HG03139 (cell line): ENCODE results near the gene EFNA3.

Experiments used
- ATAC-seq: cut with Tn5 transposase; IDR thresholded peaks from one replicate; pipeline ENCODE4 v1.9.1; 2021; ENCODE audit not compliant: unreplicated experiment

The EFNA3 gene

GRCh38 chr1:155066777-155067176 is 11.9 kb upstream of the EFNA3 start:
- no peak for ATAC-seq

DNA sequence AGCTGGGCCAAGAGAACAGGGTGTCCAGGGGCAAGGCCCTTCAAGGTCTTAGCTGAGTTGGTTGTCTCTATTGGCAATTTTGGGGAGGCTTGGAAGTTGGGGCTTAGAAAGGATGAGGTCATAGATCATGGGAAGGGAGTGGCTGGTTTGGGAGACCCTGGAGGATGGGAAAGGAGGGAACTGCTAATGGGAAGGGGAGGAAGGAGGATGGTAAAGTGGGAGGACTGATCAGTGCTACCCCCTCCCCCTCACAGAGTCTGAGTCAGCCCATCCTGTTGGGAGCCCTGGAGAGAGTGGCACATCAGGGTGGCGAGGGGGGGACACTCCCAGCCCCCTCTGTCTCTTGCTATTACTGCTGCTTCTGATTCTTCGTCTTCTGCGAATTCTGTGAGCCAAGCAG is 10.0 kb upstream of the EFNA3 start:
- no peak for ATAC-seq

- ATAC-seq: no peak
Observed at GRCh38 chr1:155069551-155070157, 9.0 kb upstream of the EFNA3 start.

- no peak for ATAC-seq
Observed at GRCh38 chr1:155070158-155070621, 8.4 kb upstream of the EFNA3 start.

DNA sequence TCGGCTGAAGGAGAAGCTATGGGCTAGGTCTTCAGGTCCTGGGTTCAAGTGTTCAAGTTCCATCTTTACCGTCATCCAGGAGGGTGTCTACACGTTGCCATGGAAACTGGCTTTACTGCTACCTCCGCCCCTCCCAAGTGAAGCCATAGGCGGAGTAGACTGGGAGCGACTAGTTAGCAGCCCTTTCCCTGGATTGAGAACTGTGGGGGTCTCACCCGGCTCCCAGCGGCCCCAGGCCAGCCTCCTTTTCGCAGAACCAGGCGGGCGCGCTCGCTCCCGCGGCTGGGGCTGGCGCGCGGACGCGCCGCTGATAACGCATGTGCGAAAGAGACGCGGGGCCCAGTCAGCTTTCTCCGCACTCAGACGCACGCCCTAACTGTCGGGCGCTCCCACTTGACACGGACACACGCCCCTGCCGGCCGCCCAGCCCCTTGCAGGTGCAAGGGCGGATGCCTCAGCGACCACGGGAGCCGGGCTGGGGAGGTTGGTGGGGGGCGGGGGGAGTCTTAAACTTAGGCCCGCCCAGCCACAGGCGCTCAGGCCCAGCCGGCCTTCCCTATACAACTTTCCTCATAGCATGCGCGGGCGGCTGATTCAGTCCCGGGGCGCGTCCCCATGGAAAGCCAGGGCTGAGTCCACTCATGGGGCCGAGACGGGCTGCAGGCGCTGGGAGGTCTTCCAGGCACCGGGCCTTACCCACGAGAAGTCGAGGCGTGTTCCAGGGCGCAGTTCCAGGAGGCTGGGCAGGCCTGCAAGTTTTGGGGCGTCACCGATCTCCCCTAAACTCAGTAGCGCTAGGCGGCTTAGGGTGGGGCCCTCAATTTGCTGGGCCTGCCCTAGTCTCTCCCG is 7.7 kb upstream of the EFNA3 start:
- ATAC-seq: no peak

GRCh38 chr1:155071701-155072100 is 6.9 kb upstream of the EFNA3 start:
- ATAC-seq: no peak

GRCh38 chr1:155072531-155073289 is 5.9 kb upstream of the EFNA3 start:
- no peak for ATAC-seq

DNA sequence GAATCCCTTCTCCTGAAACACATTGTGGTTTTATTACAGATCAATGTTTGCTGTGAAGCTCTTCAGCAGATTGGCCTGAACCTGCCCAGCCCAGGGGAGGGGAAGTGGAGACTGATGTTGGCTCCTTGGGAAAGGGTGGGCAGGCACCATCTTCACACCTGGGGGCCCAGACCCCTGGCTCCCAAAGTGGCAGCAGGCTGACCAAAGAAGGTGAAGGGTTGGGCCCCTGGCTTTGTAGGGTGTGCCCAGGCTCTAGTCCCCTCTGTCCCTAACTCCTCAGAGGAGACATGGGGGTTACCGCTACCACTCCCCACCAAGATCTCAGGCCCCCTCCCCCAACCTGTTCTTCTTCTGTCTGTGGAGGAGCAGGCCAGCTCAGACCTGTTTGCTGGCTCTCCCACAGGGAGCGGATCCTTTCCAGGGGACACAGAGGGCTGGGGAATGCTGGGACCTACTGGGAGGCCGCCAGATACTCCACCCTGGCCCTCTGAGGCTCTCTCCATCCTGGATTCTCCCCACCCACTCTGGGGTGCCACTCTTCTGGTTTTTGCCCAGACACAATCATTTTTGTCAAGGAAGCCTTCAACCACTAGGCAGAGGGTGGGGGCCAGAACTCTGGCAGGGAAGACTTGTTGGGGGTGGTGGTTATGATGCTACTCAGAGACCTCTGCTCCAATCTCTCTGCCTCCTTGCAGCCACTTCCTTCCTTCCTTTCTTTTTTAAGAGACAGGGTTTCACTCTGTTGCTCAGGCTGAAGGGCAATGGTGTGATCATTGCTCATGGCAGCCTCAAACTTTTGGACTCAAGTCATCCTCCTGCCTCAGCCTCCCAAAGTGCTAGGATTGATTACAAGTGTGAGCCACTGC is 5.0 kb upstream of the EFNA3 start:
- ATAC-seq: no peak

DNA sequence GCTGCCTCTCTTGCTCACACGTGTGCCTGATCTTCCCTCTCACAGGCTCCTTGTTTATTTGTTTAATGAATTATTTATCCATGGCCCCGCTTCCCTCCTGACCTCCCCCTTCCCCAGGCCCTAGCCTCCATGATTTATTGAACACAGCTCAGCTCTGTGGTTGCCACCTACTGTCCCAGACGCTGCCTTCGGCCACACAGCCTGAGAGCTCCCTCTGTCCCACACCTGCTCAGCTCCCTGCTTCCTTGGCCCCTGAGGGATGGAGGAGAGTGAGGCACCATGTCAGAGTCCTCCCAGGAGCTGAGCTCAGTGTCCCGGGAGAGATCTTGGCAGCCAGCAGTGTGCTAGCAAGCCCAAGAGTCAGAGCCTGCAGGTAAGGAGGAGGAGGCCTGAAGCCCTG is 3.1 kb upstream of the EFNA3 start:
- ATAC-seq: no peak

- no peak for ATAC-seq
Observed at GRCh38 chr1:155076371-155076770, 2.3 kb upstream of the EFNA3 start.

GRCh38 chr1:155077346-155077745 is 1.3 kb upstream of the EFNA3 start:
- no peak for ATAC-seq

GRCh38 chr1:155077758-155078445 is 735 bp upstream of the EFNA3 start:
- ATAC-seq: no peak

DNA sequence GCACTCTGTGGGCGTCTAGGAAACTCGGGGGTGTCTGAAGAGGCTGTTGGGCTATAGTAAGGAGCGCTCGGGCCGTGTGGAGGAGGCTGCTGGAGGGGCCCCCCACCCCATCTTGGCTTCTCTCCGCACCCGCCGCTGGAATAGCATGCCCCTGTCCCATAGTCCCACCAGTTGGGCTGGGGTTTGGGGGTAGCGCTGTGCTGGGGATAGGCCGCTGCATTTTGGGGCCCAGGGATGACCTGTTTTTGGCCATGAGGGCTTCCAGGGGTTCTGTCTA is 511 bp downstream of the EFNA3 start:
- ATAC-seq: no peak

DNA sequence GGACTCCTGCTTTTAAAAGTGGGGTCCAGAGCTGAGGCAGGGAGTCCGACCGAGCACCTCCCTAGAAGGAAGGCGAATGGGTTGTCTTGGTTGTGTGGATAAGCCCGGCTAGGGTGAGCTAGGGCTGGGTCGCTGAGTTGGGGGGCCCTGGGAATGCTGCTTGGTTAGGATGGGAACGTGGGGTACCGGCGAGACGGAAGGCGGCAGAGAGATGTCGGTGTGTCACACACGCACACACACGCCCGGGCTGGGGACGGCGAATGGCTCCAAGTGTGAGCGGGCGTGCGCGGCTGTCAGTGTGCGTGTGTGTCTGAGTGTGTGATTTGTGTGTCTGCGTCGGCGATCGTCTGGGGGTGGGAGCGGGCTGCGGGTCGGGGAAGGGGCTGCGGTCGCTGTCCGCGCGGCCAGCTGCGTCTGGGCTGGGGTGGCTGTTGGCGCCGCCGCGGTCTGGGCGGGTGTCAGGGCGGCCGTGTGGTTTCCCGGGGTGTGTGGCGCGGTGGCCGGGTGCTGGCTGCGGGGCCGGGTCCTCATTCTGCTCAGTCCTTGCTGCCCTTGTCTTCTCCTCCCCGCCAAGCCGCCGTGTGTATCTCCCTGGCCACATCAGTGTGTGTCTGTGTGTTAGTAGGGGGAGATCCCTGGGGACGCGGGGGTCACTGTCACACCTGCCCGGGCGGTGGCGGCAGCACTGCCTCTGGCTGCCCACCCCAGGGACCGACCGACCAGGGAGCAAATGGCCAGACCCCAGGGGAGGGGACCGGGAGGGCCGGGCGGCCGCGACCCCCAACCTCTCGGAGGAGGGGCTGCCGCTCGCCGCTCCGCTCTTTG is 1.1 kb downstream of the EFNA3 start:
- no peak for ATAC-seq

DNA sequence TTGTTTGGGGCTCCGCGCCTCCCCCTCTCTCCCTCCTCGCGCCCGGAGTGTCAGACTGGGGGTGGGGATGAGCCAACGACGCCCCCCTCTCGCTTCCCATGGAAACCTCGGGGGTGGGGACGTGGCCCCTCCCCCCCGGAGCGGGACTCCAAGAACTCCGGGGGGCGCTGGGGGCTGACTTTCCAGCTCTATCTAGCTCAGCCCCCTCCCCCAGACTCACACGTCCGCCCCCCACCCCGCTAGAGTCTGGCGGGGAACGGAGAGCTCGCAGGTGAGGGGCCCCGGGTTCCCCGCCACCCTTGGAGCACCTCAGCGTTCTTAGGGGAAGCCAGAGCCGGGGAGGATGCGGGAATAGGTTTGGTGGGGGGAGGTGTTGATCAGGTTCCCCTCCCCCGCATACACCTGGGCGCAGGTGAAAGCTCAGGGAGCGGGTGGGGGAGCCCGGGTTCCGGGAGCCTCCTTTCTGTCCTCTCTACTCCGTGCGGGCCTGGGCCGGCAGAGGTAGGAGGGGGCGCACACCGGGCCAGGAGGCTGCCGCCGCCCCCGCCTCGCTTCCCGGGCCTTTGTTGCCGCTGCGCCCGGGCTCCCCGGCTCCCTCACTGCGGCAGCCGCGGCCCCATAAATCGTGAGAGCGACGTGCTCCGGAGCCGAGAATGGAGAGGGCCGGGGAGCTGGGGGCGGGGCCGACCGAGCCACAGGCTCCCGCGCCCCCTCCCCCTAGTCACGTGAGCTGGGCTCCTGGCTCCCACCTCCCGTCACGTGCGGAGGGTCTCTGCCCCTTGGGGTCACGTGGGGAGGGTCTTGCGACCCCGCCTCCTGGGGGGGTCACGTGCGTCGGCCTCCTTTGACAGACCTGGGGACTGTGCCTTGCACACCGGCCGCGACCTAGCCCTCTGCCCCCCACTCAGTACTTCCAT is 1.9 kb downstream of the EFNA3 start:
- no peak for ATAC-seq

DNA sequence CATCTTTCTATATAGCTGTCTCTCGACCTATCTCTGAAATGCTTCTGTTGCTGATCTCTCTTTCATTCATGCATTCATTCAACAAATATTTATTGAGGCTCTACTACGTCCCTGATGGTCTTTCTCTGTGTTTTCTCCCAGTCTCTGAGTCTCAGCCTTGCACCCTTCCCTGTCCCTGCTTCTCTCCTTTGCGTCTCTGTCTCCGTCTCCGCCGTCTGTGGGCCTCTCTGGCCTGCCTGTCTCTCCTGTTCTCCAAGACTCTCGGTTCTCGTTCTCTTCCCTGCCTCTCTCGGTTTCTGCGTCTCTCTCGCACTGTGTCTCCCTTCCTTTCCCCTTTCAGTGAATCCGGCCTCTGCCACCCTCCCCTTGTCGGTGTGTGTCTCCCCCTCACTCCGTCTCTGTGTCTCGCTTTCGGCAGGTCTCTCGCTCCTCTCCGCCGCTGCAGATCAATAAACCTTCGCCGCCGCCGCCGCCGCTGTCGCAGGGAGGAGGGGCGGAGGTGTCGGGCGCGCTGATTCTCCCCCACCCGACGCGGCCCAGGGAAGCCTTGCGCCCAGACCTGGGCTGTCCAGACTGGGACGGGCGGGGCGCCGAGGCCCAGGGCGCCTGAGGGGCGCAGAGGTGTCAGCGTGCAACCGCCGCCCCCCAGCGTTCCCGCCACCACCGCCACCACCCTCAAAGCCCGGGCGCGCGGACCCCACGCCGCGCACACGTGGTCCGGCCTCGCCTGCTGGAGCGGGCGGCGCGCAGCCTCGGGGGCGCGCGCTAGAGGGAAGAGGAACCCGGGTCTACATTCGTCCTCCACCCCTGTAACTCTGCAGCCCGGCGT is 3.0 kb downstream of the EFNA3 start:
- ATAC-seq: no peak

- no peak for ATAC-seq
Observed at GRCh38 chr1:155082301-155083051, 3.8 kb downstream of the EFNA3 start.
